Endothelial cell of umbilical vein (primary cell): ENCODE measurements around the gene MCRIP2. TPM values are rescaled to one million over a fixed set of nuclear protein-coding genes. Genes with fewer than 3 reads are reported as not detected.

Experiments
- BruUV-seq: library from RNA; stranded (reverse); fragments of 400-500 nt; replicated peaks from 2 replicates; lab custom pipeline; 2021; lab: Mats Ljungman, UMichigan
- CTCF ChIA-PET: fragments of 300-600, 350-600 bp; sonication (Branson Sonifier 250); formaldehyde crosslinking; loops from one replicate; lab custom pipeline; 2021; ENCODE audit warnings: antibody characterized with exemption, inconsistent platforms; lab: Charles Lee
- POLR2A ChIA-PET: fragments of 300-600, 350-600 bp; sonication (Branson Sonifier 250); formaldehyde crosslinking; loops from one replicate; lab custom pipeline; 2021; ENCODE audit warnings: antibody characterized with exemption, inconsistent platforms; lab: Charles Lee
- DNase-seq: peaks from one replicate; pipeline ENCODE4 v3.0.0-alpha.2; 2011; ENCODE audit warnings: low read depth, low spot score
- FAIRE-seq: peaks from 2 replicates; lab custom pipeline; 2011; peaks lifted over from hg19 to GRCh38; lab: Jason Lieb, UNC
- H2AFZ ChIP-seq: 2 replicates; pipeline ENCODE4 v1.6.0; 2012; ENCODE audit warnings: low read depth, low read length, control low read depth, inconsistent platforms
- H3K27ac ChIP-seq: 2 replicates; pipeline ENCODE4 v1.5.1; 2011; ENCODE audit warnings: low read depth, mild to moderate bottlenecking, control low read depth, low read length, moderate library complexity; ENCODE audit not compliant: insufficient read depth
- H3K27me3 ChIP-seq, 2 experiments: 2 replicates each; pipeline versions ENCODE4 v1.6.0 to v1.6.1; 2011; ENCODE audit warnings: low read length in 2 of 2, mixed read lengths in 1 of 2; ENCODE audit not compliant: control insufficient read depth in 2 of 2, insufficient read depth in 2 of 2
- H3K36me3 ChIP-seq, 2 experiments: 2 replicates in 1 of 2; 3 replicates in 1 of 2; pipeline ENCODE4 v1.5.1; 2011; ENCODE audit warnings: low read length in 2 of 2, mild to moderate bottlenecking in 1 of 2, moderate library complexity in 1 of 2; ENCODE audit not compliant: control insufficient read depth in 2 of 2, insufficient read depth in 2 of 2; ENCODE audit errors: extremely low read depth in 1 of 2
- H3K4me1 ChIP-seq: 3 replicates; pipeline ENCODE4 v1.5.1; 2011; ENCODE audit warnings: mild to moderate bottlenecking, low read length; ENCODE audit not compliant: control insufficient read depth, insufficient read depth; ENCODE audit errors: extremely low read depth
- H3K4me2 ChIP-seq: 2 replicates; pipeline ENCODE4 v1.6.1; 2011; ENCODE audit warnings: low read length, control low read depth, mixed read lengths; ENCODE audit not compliant: insufficient read depth
- H3K4me3 ChIP-seq, 3 experiments: fragments of 200-600 bp in 1 of 3; sonication (generic), shearing (Covaris generic) in 1 of 3; replicated peaks in 1 of 3; 2 replicates each; pipeline ENCODE4 v1.5.1; 2011 to 2016; ENCODE audit warnings: control low read depth in 3 of 3, low read length in 3 of 3, mild to moderate bottlenecking in 2 of 3, inconsistent platforms in 1 of 3, low read depth in 1 of 3, moderate library complexity in 1 of 3; ENCODE audit not compliant: insufficient read depth in 1 of 3
- H3K79me2 ChIP-seq: 2 replicates; pipeline ENCODE4 v1.6.0; 2012; ENCODE audit warnings: low read length, inconsistent platforms; ENCODE audit not compliant: control insufficient read depth, insufficient read depth
- H3K9ac ChIP-seq: replicated peaks from 2 replicates; pipeline ENCODE3; 2011; ENCODE audit warnings: low read length, control low read depth; ENCODE audit not compliant: insufficient read depth; ENCODE audit errors: extremely low read depth
- H3K9me1 ChIP-seq: replicated peaks from 3 replicates; pipeline ENCODE4 v1.6.0; 2011; ENCODE audit warnings: mild to moderate bottlenecking, low read length; ENCODE audit not compliant: control insufficient read depth, insufficient read depth; ENCODE audit errors: extremely low read depth
- H3K9me3 ChIP-seq: replicated peaks from 2 replicates; pipeline ENCODE4 v1.5.1; 2012; ENCODE audit warnings: low read length, inconsistent platforms; ENCODE audit not compliant: control insufficient read depth, insufficient read depth
- H4K20me1 ChIP-seq: replicated peaks from 2 replicates; pipeline ENCODE3; 2011; ENCODE audit warnings: mild to moderate bottlenecking, low read length; ENCODE audit not compliant: control insufficient read depth, insufficient read depth; ENCODE audit errors: extremely low read depth
- CTCF ChIP-seq, 2 donors: IDR thresholded peaks; 1 replicate in 1 of 2; 2 replicates in 1 of 2; pipeline ENCODE4 v1.5.1; 2011; ENCODE audit warnings: low read length in 2 of 2, mild to moderate bottlenecking in 2 of 2, moderate library complexity in 2 of 2, control low read depth in 1 of 2, inconsistent platforms in 1 of 2, low read depth in 1 of 2; ENCODE audit not compliant: insufficient read depth in 1 of 2; ENCODE audit errors: extremely low read depth in 1 of 2
- EZH2 ChIP-seq: IDR thresholded peaks from 2 replicates; pipeline ENCODE4 v1.6.1; 2012; ENCODE audit warnings: borderline replicate concordance, low read depth, mild to moderate bottlenecking, moderate library complexity, low read length, inconsistent platforms; ENCODE audit not compliant: severe bottlenecking
- FOS ChIP-seq: IDR thresholded peaks from 2 replicates; pipeline ENCODE4 v1.6.1; 2011; ENCODE audit warnings: mild to moderate bottlenecking, low read length, moderate library complexity, borderline replicate concordance; ENCODE audit not compliant: insufficient read depth
- GATA2 ChIP-seq: IDR thresholded peaks from 2 replicates; pipeline ENCODE4 v1.7.0; 2011; ENCODE audit warnings: low read depth, mild to moderate bottlenecking, moderate library complexity, mixed read lengths, low read length; ENCODE audit not compliant: insufficient read length, insufficient read depth
- JUN ChIP-seq: IDR thresholded peaks from 2 replicates; pipeline ENCODE4 v1.6.1; 2011; ENCODE audit warnings: borderline replicate concordance, low read depth; ENCODE audit not compliant: insufficient read length, insufficient read depth
- MAX ChIP-seq: IDR thresholded peaks from 2 replicates; pipeline ENCODE4 v1.6.1; 2011; ENCODE audit not compliant: insufficient read depth, insufficient read length
- MYC ChIP-seq: IDR thresholded peaks from one replicate; pipeline ENCODE4 v1.6.1; 2011; ENCODE audit warnings: mild to moderate bottlenecking, low read depth, low read length
- POLR2A ChIP-seq: IDR thresholded peaks from 2 replicates; pipeline ENCODE4 v1.6.1; 2012; ENCODE audit warnings: low read depth, mild to moderate bottlenecking, control low read depth, low read length
- POLR2AphosphoS5 ChIP-seq: IDR thresholded peaks from 2 replicates; pipeline ENCODE4 v1.6.1; 2012; ENCODE audit warnings: low read depth, mild to moderate bottlenecking, control low read depth, low read length, moderate library complexity; ENCODE audit not compliant: insufficient read depth
- dilution Hi-C: fragments of 300-500 bp; cut with MboI; formaldehyde crosslinking; loops from one replicate; pipeline ENCODE4 v1.15.0; 2019; ENCODE audit warnings: low sequenced_read_pairs; ENCODE audit not compliant: extremely low pct_ligation_motif_present
- intact Hi-C: fragments of 100-400 bp; cut with micrococcal nuclease; formaldehyde crosslinking; loops from one replicate; pipeline ENCODE4 v1.10.0; 2022
- polyA plus RNA-seq, 4 experiments: library from polyadenylated mRNA; depleted of rRNA in 3 of 4; stranded (reverse) in 3 of 4; unstranded in 1 of 4; fragments of >200 nt; gene quantifications; 2 replicates each; pipeline versions ENCODE4 v1.2.1 to v1.2.3, GENCODE V29; 2011 to 2012; ENCODE audit warnings: missing spikeins in 1 of 4
- total RNA-seq: library from RNA; stranded (reverse); gene quantifications from 2 replicates; pipeline ENCODE4 v1.2.3, GENCODE V29; 2021

MCRIP2 gene
- total and polyA plus RNA-seq, 2 donors (not counting 3 experiments of a cell fraction or from before 2014, with no cell fraction given): 17.1 to 18.9 TPM

- peaks cover 27% of the 10 kb centered on the region for H3K79me2 ChIP-seq
- no peaks in the 10 kb centered on the region for H3K9me1 ChIP-seq
- no peaks in the 10 kb centered on the region for H3K27me3 ChIP-seq
- no peaks in the 10 kb centered on the region for H4K20me1 ChIP-seq
- TF ChIP-seq POLR2AphosphoS5 (no peak), CTCF (IDR thresholded peaks at IDR 0.05; ENCODE audit: extremely low read depth in 1 of 2, insufficient read depth in 1 of 2, low read depth in 1 of 2, low read length in 2 of 2) (no peak), MYC (no peak), GATA2 (no peak), EZH2 (no peak), MAX (no peak), FOS (no peak), JUN (no peak), POLR2A (no peak)
- no peak overlapping the region for H3K9ac ChIP-seq
- no peak for DNase-seq
- no peak overlapping the region for H3K4me2 ChIP-seq
- no TSS peak for BruUV-seq
- FAIRE-seq: no peak
- CTCF ChIA-PET: interaction anchor here (1.6 kb wide), 1 partner anchor 13 kb away, joined by 5 read pairs; no protein-coding TSS in a partner anchor
- no peak overlapping the region for H3K27ac ChIP-seq
- no peak overlapping the region for H3K4me3 ChIP-seq
- dilution Hi-C loops: no loop called here
- H3K4me1 ChIP-seq: peaks cover 15% of the 10 kb centered on the region
- POLR2A ChIA-PET: no interaction called here
- no peaks in the 10 kb centered on the region for H3K9me3 ChIP-seq
- no peak overlapping the region for H2AFZ ChIP-seq
- intact Hi-C loops: no loop called here
- H3K36me3 ChIP-seq: peaks cover 0 to 3% of the 10 kb centered on the region in 2 experiments
Observed at GRCh38 chr16:592518-593306, 48.9 kb upstream of the MCRIP2 start.
